ENCODE data around the gene FOXR1.
A peak's percentile ranks its signal among the peaks of the same experiment; 100 is the strongest.

The FOXR1 gene

GRCh38 chr11:118971646-118972045 lies at the start of gene FOXR1:
TSS of gene FOXR1 (plus strand) at chr11:118971761. CDS start at chr11:118971932, 171 bp downstream.
- DNase-seq, result no peak

- DNase-seq, result no peak
These were observed 49.4 kb upstream of the FOXR1 start for GRCh38 chr11:118921929-118922744.

GRCh38 chr11:118922745-118923627 lies 48.6 kb upstream of the FOXR1 start:
- no peak for DNase-seq

- no peak for DNase-seq
These were observed 47.6 kb upstream of the FOXR1 start for GRCh38 chr11:118923721-118924587.

GRCh38 chr11:118924591-118925585 lies 46.7 kb upstream of the FOXR1 start:
- DNase-seq, result peak; percentile 38 to 53

- no peak for DNase-seq
These were observed 43.9 kb upstream of the FOXR1 start for GRCh38 chr11:118927554-118928100.

- peak; percentile 91 to 92 for DNase-seq
These were observed 43.3 kb upstream of the FOXR1 start for GRCh38 chr11:118928101-118928869.

GRCh38 chr11:118928870-118929500 lies 42.6 kb upstream of the FOXR1 start:
- DNase-seq, result peak; percentile 57 to 65

- DNase-seq, result peak; percentile 74 to 79
These were observed 42.0 kb upstream of the FOXR1 start for GRCh38 chr11:118929501-118930093.

GRCh38 chr11:118930094-118930712 lies 41.4 kb upstream of the FOXR1 start:
- peak; percentile 62 to 66 for DNase-seq

- DNase-seq, result no peak
These were observed 40.0 kb upstream of the FOXR1 start for GRCh38 chr11:118931571-118931970.

GRCh38 chr11:118933486-118933885 lies 38.1 kb upstream of the FOXR1 start:
- no peak for DNase-seq

GRCh38 chr11:118935376-118935775 lies 36.2 kb upstream of the FOXR1 start:
- no peak for DNase-seq

- no peak for DNase-seq
These were observed 32.8 kb upstream of the FOXR1 start for GRCh38 chr11:118938491-118939403.

- no peak for DNase-seq
These were observed 32.1 kb upstream of the FOXR1 start for GRCh38 chr11:118939404-118939915.

GRCh38 chr11:118939953-118940598 lies 31.5 kb upstream of the FOXR1 start:
- peak; percentile 90 to 93 for DNase-seq

- no peak for DNase-seq
These were observed 24.5 kb upstream of the FOXR1 start for GRCh38 chr11:118947091-118947490.
